ENCODE results near the gene CRTAC1. TPM values are rescaled to one million over a fixed set of nuclear protein-coding genes. Genes with fewer than 3 reads are reported as not detected.

The CRTAC1 gene
- total RNA-seq, 4 donors from 2014 or later = 1.2 to 5.7 (median 1.7) TPM

GRCh38 chr10:98033515-98033914, 3.1 kb upstream of the CRTAC1 start:
- WGBS, 2 donors (ENCODE audit: low coverage in 1 of 2) = 47 to 63% methylated on average over 3 of the region's 3 CpGs

DNA sequence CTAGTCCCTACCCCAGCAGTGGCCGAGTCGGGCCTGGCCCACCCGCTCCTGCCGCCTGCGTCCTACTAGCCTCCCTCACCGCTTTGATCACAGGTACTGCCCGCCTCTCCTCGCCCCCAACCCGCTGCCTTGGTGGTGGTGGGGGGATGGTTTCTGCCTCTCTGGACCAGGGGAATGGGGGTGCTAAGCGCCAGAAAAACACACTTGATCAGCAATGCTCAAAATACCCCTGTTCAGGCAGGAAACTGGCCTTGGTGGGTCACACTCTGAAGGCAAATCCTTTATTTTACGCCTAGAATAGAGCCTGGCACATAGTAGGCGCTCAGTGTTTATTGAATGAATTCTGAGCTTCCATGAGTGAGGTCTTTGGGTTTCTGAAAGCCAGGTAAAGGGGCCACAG, 1.0 kb upstream of the CRTAC1 start:
- 70% methylated on average over 2 of the region's 12 CpGs; no CpG with 5 or more reads in 1 of the 2 donors for WGBS, 2 donors (ENCODE audit: low coverage in 1 of 2)
- Histone ChIP-seq H3K27ac (no peak overlapping the region), H3K4me1 (peaks cover 0 to 28% (median 14%) of the 10 kb centered on the region in 3 donors), H3K9me3 (no peaks in the 10 kb centered on the region), H3K27me3 (peaks cover 90% of the 10 kb centered on the region), H3K4me3 (peak overlapping the region in 1 of 2 donors; percentile 53), H3K36me3 (no peaks in the 10 kb centered on the region)
- TF ChIP-seq, protein P1, sequence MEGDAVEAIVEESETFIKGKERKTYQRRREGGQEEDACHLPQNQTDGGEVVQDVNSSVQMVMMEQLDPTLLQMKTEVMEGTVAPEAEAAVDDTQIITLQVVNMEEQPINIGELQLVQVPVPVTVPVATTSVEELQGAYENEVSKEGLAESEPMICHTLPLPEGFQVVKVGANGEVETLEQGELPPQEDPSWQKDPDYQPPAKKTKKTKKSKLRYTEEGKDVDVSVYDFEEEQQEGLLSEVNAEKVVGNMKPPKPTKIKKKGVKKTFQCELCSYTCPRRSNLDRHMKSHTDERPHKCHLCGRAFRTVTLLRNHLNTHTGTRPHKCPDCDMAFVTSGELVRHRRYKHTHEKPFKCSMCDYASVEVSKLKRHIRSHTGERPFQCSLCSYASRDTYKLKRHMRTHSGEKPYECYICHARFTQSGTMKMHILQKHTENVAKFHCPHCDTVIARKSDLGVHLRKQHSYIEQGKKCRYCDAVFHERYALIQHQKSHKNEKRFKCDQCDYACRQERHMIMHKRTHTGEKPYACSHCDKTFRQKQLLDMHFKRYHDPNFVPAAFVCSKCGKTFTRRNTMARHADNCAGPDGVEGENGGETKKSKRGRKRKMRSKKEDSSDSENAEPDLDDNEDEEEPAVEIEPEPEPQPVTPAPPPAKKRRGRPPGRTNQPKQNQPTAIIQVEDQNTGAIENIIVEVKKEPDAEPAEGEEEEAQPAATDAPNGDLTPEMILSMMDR (IDR thresholded peaks at IDR 0.05) = no peak
- no peak for TF ChIP-seq POLR2AphosphoS5 (IDR thresholded peaks at IDR 0.05)
- TF ChIP-seq POLR2A (IDR thresholded peaks at IDR 0.05) = no peak
- no peak for TF ChIP-seq EP300 (IDR thresholded peaks at IDR 0.05)
- no peak for ATAC-seq

More at GRCh38 chr10:98033515-98033914, 3.1 kb upstream of the CRTAC1 start:
- Histone ChIP-seq H3K27ac (no peak overlapping the region), H3K9me3 (no peaks in the 10 kb centered on the region), H3K27me3 (peaks cover 90% of the 10 kb centered on the region), H3K4me1 (peaks cover 0 to 28% (median 14%) of the 10 kb centered on the region in 3 donors), H3K4me3 (no peak overlapping the region), H3K36me3 (no peaks in the 10 kb centered on the region)
- TF ChIP-seq POLR2A (IDR thresholded peaks at IDR 0.05) = no peak
- TF ChIP-seq, protein P1 (IDR thresholded peaks at IDR 0.05) = no peak
- TF ChIP-seq POLR2AphosphoS5 (IDR thresholded peaks at IDR 0.05) = no peak
- TF ChIP-seq EP300 (IDR thresholded peaks at IDR 0.05) = no peak
- no peak for ATAC-seq

- TF ChIP-seq POLR2AphosphoS5 (IDR thresholded peaks at IDR 0.05) (no peak), POLR2A (IDR thresholded peaks at IDR 0.05) (no peak), EP300 (IDR thresholded peaks at IDR 0.05) (no peak)
- TF ChIP-seq, protein P1 (IDR thresholded peaks at IDR 0.05) = no peak
- Histone ChIP-seq H3K4me3 (peak overlapping the region; percentile 18 to 53), H3K9me3 (no peaks in the 10 kb centered on the region), H3K27me3 (peaks cover 90% of the 10 kb centered on the region), H3K4me1 (peaks cover 0 to 28% (median 14%) of the 10 kb centered on the region in 3 donors), H3K36me3 (no peaks in the 10 kb centered on the region), H3K27ac (peak overlapping the region in 1 of 4 donors; percentile 57)
- WGBS, 2 donors (ENCODE audit: low coverage in 1 of 2) = no CpG with 5 or more reads among the region's 49 CpGs
- ATAC-seq = peak; percentile 25
Measured at GRCh38 chr10:98030991-98031431, 590 bp upstream of the CRTAC1 start.

- Histone ChIP-seq H3K27ac (peak overlapping the region in 1 of 4 donors; percentile 56), H3K4me1 (peaks cover 0 to 28% (median 14%) of the 10 kb centered on the region in 3 donors), H3K9me3 (no peaks in the 10 kb centered on the region), H3K27me3 (peaks cover 90% of the 10 kb centered on the region), H3K36me3 (no peaks in the 10 kb centered on the region), H3K4me3 (peak overlapping the region; percentile 21 to 53)
- no peak for ATAC-seq
- TF ChIP-seq POLR2A (IDR thresholded peaks at IDR 0.05) = no peak
- TF ChIP-seq, protein P1 (IDR thresholded peaks at IDR 0.05) = no peak
- no peak for TF ChIP-seq POLR2AphosphoS5 (IDR thresholded peaks at IDR 0.05)
- TF ChIP-seq EP300 (IDR thresholded peaks at IDR 0.05) = no peak
- WGBS, 2 donors (ENCODE audit: low coverage in 1 of 2) = 6% methylated on average over 15 of the region's 44 CpGs; no CpG with 5 or more reads in 1 of the 2 donors
Measured at GRCh38 chr10:98029149-98030092, 1.0 kb downstream of the CRTAC1 start.
